ENCODE data around the gene CAPN9.
"Not testable (repeated sequence)": the region's sequence is repeated elsewhere in the genome, so short reads cannot be mapped to it uniquely, and the experiment has no call there.

The CAPN9 gene

DNA sequence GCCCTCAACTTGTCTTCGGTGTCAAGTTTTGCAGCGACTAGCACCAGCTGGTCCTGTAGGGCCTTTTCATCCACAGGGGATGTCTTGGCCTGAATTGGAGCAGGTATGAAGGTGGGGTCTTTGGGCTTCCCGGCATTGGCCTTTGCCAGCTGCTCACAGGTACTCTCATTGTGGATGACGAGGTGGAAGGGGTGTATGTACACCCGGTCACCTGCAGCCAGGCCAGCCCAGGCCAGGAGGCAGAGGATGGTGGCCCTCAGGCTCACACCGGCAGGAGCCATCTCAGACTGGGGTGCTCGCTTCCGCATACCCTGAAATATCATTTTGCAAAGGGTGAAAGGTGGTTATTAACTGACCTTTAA lies 36.7 kb upstream of the CAPN9 start:
- no peak for DNase-seq

DNA sequence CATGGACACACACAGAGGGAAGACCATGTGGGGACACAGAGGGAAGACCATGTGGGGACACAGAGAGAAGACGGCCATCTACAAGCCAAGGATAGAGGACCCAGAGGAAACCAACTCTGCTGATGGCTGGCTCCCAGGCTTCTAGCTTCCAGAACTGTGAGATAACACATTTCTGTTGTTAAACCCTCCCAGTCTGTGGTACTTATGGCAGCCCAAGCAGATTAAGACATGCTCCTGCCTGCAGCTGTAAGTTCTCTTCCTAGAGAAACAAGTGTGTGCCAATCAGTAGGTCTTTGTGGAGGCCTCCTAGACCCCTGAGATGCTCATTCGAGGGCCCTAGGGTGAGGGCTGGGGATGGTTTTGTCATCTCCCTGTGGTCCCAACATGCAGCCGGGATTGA lies 35.9 kb upstream of the CAPN9 start:
- DNase-seq = no peak

DNA sequence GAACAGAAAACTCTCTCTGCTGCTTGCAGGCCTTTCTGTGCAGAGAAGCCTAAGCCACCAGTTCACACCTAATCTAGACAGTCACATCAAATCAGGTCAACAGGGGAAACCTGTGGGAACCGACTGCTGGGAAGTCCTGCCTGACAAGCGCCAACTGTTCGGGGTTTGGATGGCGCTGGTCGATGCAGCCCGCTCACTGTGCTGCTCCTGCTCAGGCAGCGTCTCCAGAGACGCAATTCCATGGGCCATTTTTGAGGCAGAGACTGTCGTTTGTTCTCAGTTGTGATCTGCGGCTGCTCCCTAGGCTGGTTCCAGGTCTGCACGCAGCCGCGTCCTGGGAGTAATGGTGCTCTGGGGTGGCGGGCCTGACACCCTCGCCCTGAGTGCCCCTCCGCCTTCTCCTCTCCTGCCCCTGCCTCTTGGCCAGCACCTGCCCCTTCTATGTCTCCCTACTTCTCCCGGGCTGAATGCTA lies 34.7 kb upstream of the CAPN9 start:
- no peak for DNase-seq

DNA sequence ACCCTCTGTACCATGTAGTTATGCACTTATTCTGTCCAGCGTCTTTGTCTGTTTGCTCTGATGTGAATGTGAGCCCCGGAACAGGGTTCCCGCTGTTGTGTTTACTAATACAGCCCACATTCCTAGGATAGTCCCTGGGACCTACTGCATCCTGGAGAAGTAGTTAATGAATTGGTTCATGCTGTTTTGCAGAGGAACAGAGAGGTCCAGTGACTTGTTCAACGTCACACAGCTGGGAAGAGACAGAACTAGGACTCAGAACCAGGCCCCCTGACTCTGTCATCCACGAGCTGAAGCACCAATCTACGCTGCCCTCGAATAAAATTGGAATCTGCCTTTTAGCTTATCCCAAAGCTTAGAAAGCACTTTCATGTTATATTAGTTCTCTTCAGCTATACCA lies 34.0 kb upstream of the CAPN9 start:
- no peak for DNase-seq

DNA sequence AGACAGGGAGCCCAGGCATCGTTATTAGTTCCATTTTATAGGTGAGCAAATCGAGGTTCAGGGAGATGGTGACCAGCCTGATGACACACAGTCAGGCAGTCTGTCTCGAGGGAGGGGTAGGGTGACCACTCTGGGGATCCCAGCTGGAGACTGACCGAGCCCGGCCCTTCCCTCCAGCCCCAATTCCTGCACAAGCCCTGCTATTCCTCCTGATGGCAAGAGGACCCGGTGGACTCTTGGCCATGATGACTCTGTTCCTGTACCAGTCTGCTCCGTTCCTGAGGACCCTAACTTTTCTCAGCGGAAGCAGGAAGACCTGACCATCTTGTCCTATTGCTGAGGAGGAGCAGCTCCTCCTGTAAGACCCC lies 33.7 kb upstream of the CAPN9 start:
- DNase-seq = no peak

DNA sequence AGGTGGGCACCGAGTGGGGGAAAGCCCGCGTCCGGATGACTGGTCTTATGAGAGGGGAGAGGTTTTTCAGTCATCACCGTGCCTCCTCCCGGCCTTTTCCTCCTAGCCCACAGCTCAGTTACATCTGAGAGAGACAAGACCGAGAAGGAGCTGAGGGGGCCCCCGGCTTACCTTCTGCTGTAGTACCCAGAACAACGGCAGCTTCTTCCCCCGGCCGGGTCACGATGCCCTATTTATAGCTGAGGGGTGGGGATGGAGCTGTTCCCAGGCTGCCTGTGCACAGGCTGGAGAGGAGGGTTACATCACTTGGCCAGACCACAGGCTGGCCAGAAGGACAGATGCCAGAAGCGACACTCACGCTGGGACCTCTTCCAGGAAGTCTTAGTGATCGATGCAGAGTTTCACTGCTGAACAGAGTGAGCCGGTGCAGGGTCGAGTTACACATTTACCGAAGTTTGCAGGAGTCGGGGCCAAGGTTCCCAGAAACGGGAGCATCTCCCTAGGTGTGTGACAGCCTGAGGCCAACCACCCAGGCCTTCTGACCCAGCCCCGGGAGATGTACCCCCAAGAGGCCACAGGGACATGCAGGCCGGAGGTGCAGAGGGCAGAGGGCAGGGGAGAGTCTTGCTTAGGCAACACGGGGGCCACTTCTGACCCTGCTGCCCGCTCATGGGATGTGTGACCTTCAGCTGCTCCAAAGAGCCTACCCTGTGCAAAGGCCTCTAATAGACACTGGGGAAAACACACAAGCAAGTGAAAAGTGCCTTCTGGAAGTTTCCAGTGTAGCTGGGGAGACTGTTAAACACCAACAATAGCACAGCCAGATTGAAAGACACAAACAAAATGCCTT lies 33.0 kb upstream of the CAPN9 start, which contains the start of gene AGT:
TSS of gene AGT (minus strand) at position 208 of the 850 bp plus-strand sequence. CDS start 3,299 bp downstream, outside the sequence.
- DNase-seq = no peak

DNA sequence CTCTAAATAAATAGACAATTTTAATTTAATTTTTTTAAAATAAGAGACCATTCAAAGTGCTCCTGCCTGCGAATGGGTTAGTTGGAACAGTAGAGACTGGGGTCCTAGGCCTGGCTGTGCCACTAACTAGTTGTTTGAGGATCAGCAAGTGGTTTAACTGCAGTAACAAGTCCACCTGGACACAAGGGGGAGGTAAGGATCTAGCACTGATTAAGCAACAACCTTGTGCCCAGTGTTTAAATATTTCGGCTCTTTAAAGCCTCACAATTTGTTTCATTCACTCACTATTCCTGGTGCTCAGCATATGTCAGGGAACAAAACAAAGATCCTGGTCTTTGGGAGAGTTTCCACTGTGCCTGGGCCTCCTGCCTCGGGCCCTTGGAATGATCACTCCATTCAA lies 31.7 kb upstream of the CAPN9 start:
- no peak for DNase-seq

DNA sequence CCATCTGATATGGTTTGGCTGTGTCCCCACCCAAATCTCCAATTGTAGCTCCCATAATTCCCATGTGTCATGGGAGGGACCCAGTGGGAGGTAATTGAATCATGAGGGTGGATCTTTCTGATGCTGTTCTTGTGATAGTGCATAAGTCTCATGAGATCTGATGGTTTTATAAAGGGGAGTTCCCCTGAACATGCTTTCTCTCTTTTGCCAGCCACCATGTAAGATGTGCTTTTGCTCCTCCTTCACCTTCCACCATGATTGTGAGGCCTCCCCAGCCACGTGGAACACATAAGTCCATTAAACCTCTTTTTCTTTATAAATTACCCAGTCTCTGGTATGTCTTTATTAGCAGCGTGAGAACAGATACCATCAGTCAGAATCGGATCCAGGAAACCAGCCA lies 30.7 kb upstream of the CAPN9 start:
- not testable (repeated sequence) for DNase-seq

DNA sequence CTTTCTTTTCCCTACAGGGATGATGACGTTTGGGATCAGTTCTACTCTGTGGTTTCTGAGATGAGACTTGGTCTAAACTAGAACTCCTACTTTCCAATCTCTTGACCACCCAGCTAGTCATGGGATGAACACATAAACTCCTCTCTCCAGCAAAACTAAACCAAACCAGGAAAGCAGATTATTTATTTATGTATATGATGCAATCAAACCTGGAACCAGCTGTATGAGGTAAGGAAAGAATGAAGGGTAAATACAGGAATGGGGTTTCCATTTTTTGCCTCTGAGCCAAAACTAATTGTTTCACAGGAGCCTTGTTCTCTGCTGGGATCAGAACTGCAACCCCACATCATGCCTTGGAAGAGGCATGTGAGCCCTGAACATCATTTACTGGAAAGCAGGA lies 29.9 kb upstream of the CAPN9 start:
- DNase-seq = no peak

DNA sequence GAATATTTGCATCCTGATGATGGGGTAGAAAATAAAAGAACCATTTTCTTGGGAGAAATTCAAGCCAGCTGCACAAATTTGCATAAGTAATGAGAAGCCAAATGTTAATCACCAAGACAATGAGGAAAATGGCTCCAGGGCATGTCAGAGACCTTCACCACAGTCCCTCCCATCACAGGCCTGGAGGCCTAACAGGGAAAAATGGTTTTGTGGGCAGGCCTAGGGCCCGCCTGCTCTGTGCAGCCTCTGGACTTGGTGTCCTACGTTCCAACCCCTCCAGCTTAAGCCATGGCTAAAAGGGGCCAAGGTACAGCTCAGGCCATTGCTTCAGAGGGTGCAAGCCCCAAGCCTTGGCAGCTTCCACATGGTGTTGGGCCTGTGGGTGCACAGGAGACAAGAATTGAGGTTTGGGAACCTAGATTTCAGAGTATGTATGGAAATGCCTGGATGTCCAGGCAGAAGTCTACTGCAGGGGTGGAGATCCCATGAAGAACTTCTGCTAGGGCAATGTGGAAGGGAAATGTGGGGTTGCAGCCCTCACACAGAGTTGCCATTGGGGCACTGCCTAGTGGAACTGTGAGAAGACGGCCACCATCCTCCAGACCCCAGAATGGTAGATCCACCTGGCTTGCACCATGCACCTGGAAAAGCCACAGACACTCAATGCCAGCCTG lies 25.2 kb upstream of the CAPN9 start:
- not testable (repeated sequence) for DNase-seq

DNA sequence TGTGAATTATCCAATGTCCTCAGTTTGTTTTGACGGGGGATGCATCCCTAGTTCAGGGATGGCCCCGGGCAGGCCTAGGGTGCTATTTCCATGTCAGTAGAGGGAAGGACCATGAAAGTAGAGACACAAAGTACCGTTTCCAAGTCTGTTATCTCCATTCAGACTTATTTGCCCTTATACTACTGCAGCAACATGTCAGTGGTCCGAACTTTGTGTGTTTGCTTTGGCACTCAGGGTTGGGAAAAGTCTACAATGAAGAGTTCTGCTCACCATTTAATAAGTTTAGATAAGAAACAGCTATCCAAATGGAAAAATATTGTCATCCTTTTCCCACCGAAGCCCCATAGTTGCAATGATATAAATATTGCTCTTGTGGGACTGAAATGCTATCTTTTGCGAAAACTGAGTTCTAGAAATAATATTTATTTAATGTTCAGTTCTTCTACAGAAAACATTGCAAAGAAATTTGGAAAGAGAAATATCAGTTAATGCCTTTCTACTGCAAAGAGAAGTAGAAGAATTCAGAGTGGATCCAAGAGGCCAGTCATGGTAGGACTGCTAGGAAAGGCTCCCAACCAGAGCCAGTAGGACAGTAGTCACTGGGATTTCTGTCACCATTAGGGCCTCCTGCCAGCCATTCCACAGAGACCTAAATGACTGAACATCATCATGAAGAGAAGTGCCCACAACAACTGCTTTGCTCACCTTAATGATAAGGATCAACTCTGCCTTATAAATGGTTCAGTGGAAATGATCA lies 21.8 kb upstream of the CAPN9 start:
- no peak for DNase-seq

DNA sequence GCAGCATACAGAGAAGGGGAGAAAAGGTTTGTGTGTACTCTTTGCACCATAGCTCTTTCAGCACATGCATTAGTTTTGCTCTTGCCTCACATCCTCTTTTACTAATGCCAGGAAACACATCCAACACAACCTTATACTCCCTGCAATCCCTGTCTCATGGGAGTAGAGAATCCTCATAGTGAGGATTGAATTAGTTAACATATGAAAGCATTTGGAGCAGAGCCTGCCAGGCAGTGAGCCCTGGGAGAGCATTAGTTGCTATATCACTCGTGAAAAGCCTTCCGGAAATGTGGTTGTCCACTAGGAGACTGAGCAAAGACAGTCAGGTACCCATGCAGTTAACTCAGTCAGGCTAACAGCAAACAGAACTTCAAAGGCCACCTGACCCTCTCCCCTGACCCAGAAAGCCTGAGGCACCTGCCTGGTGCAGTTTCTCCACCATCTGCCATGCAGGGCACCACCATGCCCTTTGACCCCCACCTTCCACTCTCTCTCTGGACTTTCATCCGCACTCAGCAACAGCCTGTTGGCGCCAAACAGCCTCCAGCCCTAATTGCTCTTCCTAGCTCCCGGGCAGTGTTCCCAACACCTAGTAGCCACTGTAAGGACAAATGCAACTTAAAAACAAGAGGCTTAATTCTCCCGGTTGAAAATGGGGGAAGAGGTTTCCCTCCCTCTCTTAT lies 18.3 kb upstream of the CAPN9 start:
- no peak for DNase-seq

DNA sequence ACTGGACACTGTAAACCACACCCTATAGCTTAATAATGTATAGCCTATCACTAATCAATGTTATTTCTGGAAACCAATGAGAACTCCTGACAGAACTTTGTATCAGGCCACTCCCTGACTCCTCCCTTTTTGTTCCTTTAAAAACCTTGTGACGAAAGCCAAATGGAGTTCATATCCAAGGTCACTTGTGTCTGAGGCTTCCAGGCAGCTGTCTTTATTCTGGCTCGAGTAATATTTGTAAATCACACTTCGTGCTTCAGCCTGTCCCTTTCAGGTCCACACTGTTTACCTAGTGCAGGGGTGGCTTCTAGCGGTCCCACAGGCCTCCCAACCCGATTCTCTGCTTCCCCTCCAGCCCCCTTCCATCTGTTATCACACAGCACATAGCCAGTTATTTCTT lies 16.2 kb upstream of the CAPN9 start:
- DNase-seq = no peak

DNA sequence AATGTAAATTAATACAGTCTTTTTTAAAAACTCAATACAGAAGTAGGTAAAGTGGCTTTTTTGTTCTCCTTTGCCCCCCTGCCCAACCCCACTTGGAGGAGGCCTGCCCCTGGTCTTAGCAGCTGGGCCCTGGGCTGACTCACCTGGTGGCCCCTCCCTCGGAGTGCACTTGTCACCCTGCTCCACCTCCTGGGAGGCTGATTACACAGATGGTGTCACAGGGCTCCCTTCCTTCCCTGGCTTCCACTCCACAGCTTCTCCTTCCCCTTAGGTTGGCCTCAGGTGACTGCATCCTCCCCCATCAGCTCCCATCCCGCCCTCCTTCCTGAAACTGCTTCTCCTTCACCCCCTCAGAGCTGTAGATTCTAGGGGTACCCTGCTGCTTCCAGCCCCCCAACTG lies 11.7 kb upstream of the CAPN9 start:
- DNase-seq = no peak

DNA sequence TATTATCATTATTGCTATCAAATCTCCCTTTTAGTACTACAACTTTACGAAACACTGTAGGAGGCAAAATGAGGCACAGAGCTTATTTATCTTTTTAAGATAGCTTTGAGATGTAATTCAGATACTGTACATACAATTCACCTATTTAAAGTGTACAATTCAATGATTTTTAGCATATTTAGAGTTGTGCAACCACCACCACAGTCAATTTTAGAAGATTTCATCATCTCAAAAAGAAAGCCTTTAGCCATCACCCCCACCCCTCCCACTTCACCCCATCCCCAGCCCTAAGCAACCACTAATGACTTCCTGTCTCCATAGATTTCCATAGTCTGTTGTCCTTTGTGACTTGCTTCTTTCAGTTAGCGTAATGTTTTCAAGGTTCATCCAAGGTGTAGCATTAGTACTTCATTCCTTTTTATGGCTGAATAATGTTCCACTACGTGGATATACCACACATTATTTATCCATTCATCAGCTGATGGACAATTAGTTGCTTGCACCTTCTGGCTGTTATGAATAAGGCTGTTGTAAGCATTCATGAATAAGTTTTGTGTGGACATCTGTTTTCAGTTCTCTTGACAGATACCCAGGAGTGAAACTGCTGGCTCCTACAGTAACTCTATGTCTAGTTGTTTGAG lies 9.4 kb upstream of the CAPN9 start:
- DNase-seq = no peak

DNA sequence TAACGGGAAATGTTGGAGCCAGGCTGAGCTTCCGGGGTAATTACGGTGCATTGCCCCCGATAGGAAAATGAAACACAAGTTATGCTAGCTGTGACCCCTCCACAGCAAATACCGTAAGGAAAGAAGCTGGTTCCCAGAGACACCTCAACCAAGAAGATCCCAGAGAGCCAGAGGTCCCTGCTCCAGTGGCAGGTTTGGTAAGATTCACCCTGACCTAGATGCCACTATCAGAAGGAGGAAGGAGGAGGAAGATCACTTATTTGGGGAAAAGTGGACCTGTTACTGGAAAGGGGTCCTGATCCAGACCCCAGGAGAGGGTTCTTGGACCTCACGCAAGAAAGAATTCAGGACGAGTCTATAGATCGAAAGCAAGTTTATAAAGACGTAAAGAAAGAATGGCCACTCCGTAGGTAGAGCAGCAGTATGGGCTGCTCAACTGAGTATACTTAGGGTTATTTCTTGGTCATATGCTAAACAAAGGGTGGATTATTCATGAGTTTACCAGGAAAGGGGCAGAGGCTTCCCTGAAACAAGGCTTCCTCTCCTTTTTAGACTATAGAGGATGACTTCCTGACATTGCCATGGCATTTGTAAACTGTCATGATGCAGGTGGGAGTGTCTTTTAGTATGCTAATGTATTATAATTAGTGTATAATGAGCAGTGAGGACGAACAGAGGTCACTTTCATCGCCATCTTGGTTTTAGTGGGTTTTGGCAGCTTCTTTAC lies 7.5 kb upstream of the CAPN9 start:
- DNase-seq = no peak

DNA sequence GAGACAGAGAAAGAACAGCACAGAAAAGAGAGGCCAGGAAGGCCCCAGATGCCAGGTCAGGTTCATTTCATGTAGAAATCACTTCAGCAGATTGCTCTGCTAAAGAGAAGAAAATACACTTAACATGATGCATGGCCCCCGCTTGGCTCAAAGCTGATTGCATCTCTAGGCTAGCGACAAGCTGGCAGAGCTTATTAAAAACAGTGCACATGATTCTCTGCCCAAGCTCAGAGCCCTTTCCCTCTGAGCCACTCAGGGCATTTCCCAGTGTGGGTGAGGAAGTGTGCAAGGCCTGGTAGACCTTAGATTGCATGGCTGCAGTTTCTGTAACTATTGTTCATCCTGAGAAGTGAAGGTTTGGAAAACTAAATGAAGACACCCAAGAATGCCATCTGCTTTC lies 3.3 kb upstream of the CAPN9 start:
- no peak for DNase-seq

DNA sequence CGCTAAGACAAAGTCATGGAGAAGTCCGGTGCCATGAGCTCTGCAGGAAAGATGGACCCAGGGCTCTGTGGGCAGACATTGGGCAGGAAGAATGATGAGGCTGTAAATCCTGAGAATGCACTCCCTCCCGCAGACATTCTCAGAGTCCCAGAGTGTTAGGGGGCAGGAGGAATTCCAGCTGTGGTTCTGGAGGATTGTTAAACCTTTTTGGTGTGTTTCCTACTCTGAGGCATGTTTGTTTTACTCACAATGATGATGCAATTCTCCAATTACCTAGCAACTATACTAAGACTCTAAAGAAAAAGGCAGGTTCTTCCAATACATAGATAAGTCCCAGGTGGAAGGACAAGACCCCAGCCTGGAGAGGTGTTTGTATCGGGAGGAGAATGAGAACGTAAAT lies 2.8 kb upstream of the CAPN9 start:
- DNase-seq = no peak

DNA sequence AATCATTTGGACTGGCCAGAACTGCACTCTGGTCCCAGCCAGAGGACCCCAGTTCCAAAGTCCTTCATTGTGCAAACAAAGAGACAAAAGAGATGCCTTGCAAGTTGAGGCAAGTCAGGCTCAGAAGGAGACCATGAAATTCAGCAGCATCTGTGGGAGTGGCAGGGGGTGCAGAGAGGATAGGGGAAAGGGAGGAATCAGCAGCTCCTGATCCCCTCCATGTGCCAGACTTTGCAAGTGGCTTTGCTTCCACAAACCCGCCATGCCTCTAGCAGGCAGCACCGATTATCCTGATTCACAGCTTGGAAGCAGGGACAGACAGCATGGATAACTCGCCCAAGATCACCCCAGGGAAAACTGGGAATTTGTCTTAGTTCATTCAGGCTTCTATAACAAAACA lies 2.1 kb upstream of the CAPN9 start:
- no peak for DNase-seq

DNA sequence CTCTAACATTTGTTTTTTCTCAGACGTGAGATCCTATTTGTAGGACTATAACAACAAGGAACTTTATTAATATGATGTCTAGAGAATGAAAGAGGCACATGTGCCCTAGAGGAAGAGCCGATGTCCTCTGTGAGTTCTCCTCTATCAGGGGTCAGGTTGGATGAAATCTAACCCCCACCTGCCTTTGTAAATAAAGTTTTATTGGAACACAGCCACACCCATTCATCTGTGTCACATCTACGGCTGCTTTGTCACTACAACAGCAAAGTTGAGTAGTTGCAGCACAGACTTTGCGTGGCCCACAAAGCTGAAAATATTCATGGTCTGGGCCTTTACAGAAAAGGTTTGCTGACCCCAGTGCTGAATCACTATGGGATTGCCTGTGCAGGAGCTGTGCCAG lies 571 bp upstream of the CAPN9 start:
- DNase-seq = no peak

DNA sequence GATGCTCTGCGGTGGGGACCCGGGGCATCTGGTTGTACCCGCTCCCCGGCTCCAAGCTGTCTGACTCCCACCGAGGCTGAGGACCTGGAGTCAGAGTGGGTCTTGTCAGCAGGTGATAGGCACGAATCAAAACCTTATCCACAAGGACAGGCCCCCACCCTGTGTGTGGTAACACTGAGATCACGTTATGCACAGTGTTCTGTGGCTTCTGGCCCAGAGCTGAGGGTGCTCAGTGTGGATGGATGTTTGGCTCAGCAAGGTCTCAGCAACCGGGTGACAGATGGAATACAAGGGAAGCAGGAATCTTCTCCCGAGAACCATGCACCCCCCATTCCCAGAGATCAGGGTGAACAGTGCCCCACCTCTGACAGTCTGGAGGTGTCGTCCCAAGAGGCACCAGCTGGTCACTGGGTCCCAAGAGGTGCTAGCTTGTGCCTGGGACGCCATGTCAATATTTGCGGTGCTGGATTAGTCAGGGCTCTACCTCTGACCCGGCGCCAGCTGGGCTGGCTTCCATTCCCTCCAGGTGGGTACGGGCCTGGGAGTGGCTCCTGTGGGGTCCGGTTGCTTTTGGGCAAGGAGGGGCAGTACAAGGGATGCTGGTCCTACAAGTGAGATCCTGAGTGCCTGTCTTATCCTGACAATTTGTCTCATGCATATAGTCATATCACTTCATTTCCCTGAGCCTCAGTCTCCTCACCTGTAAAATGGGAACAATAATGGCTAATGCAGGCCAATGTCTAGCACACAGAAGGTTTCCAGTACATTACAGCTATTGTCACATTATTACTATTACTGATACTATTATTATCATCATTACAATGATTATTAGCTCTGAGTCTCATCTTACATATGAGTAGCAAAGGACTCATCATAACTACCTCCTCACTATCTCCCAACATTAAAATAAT lies 957 bp downstream of the CAPN9 start:
- no peak for DNase-seq
